Anterior cingulate cortex (tissue), 58 donors: Measurements from ENCODE around the gene CTIF.

Experiments used
- DNase-seq, 58 donors: peaks; one replicate each; lab custom pipeline; 2025; lab: John Stamatoyannopoulos, UW

The CTIF gene

GRCh38 chr18:48756511-48757226 is 217.8 kb downstream of the CTIF start:
- DNase-seq = no peak

- DNase-seq = no peak
Measured at GRCh38 chr18:48757367-48757766, 218.5 kb downstream of the CTIF start.

- DNase-seq = no peak
Measured at GRCh38 chr18:48757906-48758305, 219.1 kb downstream of the CTIF start.

DNA sequence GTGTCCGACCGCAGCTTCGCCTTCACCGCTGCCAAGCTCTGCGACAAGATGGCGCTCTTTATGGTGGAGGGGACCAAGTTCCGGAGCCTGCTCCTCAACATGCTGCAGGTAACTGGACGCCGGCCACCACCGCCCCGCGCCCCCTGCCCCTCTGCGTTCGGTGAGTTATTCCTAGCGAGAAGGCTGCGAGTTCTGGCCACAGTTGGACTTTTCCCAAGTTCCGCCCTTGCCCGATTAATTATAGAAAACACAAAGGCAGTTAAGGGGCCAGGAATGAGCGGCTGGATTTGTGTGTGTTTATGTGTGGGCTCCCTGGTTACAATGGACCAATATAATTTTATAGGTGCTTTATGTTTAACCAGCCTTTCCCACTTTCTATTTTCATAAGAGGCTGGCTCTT is 222.8 kb downstream of the CTIF start:
- DNase-seq = no peak

GRCh38 chr18:48762022-48762421 is 223.2 kb downstream of the CTIF start:
- DNase-seq = no peak

DNA sequence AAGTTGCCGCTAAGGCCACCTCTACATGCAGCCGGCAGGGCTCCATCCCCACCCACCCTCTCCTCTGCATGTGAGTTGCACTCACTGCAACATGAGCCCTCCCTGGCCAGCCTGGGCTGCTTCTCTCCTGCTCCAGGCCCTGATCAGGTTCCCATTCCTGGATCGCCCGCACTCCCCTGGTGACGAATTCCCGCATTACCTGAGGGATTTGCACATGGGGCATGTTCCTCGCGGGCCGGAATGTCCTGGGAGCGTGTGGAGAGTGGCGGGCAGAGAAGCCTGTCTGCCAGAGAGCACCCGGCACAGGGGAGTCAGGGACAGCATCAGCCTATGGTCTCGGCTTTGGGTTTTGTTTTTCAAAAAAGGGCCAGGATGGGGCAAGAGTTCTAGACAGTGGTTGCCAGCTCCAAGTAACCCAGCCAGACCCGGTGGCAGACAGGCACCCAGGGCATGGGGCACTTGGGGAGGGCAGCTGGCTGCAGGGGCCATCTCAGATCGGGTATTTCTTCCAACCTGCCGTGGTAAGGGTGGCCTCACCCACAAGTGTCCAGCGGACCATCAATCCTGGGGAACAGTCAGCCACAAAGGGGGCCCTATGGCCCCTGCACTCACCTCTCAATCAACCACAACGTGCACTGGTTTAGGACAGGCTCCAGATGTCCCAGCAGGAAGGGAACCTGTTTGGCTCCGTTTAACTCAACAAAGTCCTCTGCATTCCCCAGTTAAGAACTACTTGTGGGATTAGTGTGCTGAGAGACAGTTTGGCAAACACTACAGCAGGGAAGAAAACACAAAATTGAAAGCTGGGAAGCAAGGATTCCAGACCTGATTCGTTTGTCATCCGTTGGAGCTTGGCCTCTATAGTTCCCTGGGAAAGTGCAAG is 224.2 kb downstream of the CTIF start:
- no peak for DNase-seq

DNA sequence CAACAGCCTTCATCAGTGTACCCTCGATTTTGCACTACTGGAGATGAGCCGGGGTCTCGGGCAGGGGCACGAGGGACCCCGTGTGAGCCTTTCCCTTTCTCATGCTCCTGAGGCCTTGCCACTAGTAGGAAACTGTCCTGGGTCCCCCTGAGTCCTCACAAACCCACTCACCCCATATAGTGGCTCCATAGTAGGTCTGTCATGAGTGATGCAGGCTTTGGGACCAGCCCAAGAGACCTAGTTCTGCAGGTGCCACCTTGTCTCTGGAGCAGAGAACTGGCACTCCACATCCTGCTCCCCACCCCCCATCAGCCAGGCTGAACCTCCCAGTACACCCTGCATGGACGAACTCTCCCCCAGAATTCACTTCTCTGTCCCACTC is 224.9 kb downstream of the CTIF start:
- DNase-seq = no peak

DNA sequence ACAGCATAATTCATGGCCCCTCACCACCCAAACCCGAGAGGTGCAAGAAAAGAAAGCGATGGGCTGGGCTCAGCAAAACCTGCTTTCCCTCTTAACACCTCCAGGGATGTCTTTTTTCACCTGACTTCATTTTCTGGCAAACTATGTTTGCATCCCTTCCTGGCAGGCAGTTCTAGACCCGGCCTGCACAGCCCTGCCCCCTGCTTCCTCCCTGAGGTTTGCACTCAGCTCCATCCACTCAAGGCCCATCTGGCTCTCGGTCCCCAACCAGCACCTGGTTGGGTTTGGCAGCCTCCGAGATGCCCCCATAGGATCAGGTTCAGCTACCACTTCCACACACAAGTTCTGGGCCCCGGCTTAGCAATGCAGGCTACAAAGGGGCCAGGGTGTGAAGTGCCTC is 226.2 kb downstream of the CTIF start:
- DNase-seq = no peak

GRCh38 chr18:48766026-48766425 is 227.2 kb downstream of the CTIF start:
- DNase-seq = no peak

- no peak for DNase-seq
Measured at GRCh38 chr18:48766487-48766886, 227.7 kb downstream of the CTIF start.

- DNase-seq = no peak
Measured at GRCh38 chr18:48767090-48767690, 228.4 kb downstream of the CTIF start.

GRCh38 chr18:48769006-48769636 is 230.3 kb downstream of the CTIF start:
- DNase-seq = peak in 1 of 58 donors; percentile 27

DNA sequence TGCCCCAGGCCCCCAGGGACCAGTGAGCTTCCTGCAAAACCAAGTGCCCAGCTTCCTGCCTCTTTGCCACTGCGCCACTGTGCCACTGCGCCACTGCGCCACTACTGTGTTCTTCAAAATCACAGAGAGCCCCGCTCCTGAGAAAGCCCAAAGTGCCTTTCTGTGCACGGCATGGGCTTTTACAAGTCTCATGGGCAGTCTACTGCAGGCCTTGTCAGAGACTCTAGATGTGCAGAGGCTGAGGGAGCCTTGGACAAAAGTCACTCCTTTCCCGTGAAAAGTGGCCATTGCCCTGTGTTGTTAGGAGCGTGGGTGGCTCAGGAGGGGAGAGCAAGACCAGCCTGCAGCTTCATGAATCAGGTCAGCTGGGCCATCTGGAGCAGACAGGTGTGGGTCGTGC is 231.4 kb downstream of the CTIF start:
- DNase-seq = no peak

- no peak for DNase-seq
Measured at GRCh38 chr18:48771641-48772375, 233.0 kb downstream of the CTIF start.

- DNase-seq = no peak
Measured at GRCh38 chr18:48772457-48772856, 233.6 kb downstream of the CTIF start.

DNA sequence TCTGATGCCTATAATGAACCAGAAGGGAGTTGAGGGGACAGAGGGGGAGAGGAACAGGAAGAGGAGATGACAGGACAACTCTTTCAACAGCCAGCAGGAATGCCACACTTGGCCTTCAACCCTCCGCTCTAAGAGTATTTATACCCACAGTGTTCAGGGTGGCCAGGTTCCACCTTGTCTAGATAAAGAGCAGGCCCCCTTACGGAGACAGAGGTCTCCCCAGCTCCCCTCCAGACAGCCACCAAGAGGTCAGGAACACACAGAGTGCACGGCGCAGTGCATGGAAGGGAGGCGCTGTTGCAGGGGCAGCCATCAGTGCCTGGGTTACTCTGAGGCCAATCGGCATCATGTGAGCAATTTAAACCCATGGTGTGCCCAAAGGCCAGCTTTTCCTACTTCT is 235.0 kb downstream of the CTIF start:
- no peak for DNase-seq

DNA sequence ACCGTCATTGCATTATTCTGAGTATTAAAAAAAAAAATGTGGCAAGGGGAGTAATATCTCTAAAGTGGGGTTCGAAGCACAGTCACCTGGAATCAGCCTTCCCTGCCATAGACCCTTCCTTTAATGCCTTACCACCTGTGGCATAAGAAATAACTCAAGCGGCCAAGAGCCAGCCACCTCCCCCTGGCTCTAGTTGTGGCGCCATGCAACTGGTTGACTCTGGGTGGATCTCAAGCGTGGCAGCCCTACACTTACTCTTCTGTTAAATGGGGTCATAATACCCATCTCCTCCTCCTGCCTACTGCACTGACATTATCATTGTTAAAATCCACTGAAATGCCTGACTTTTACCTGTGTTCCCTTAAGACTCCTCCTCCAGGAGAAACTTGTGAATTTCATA is 236.1 kb downstream of the CTIF start:
- DNase-seq = no peak

DNA sequence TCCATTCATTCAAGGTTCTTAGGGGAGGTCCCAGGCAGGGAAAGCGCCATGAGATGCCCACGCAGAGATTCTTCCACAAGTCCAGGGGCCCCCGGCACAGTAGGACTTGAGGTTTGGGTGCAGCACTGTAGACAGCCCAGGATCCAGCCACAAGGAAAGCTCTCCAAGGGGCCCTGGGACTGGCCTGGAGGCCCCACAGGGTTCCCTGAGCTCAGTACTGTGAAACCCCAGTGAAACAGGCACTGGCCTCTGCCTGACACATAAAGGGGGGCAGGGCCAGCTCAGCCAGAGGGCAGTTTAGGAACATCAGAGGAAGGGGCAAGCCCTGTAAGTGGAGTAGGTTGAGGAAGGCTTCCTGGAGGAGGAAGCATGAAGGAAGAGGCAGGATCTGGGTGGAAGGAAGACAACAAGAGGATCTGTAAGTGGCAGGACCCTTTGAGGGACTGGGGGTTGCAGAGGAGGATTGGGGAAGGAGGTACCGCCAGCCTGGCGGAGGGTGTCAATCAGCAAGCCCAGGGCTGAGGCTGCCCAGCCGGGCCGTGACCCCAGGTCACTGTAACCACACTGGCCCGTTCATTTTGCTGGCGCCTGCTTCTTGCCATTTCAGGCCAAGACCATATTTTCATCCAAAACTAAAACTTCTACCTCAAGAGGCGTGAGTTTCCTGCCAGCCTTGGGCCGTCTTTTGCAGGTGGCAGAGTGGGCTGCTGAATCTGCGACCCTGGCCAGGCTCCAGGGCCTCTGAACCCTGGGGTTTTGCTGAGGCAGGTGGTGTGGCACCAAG is 236.7 kb downstream of the CTIF start:
- DNase-seq = no peak

DNA sequence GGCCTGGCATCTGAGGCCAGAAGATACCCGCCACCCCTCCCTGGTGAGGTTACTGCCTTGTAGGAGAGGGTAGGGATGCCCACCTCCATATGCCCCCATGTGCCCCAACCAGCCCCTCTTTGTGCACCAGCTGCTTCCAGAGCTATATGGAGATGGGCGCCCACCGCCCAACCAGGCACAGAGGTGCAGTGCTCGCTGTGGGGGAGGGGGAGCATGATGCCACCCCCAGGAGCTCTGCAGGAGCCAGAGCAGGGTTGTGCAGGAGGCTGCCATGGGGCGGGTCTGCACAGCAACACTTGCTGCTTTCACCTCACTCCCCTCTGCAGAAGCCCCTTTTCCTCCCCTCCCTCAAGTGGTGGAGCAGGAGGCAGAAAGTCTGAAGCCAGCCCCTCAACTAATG is 237.3 kb downstream of the CTIF start:
- DNase-seq = no peak

DNA sequence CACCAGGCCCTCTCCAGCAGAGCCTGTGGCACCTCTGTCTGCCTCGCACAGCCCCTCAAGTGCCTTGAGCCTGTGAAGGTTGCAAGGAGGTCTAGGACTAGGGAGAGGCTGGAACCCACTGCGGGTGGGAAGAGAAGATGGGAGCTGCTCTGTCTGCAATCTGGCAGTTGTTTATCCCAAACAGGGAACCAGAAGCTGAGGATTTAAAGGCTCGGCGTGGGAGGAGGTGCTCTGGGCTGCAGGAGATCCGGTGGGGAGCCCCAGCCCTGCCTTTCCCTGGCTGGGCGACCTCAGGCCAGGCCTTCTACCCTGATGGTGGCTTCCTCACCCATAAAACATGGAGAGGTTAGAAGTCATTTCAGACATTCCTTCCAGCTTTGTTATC is 237.8 kb downstream of the CTIF start:
- no peak for DNase-seq
